ENCODE data around the gene TFPT. TPM values are rescaled to one million over a fixed set of nuclear protein-coding genes. Genes with fewer than 3 reads are reported as not detected.

TFPT gene
- total and polyA plus RNA-seq, 2 of the 4 experiments (the other 2 are of a cell fraction) = 7.9 to 17.1 TPM

Other genes with a start within 250 kb of the TFPT start
- gene MYADM, start 247.8 kb downstream of the TFPT start, total RNA-seq (2012; rRNA removed) = 4.8 and 5.3 TPM in 2 replicates
- gene MYADM, start 247.8 kb downstream of the TFPT start, polyA plus RNA-seq (2012; rRNA removed) = 96.1 and 112 TPM in 2 replicates
- not detected in 2 replicates for gene PRKCG, start 233.5 kb downstream of the TFPT start, total RNA-seq (2012; rRNA removed)
- 0.04 TPM in 1 of 2 replicates, not detected in the other for gene PRKCG, start 233.5 kb downstream of the TFPT start, polyA plus RNA-seq (2012; rRNA removed)
- under 0.01 and 0.36 TPM in 2 replicates for gene CACNG7, start 206.4 kb downstream of the TFPT start, total RNA-seq (2012; rRNA removed)
- 6.7 and 7.7 TPM in 2 replicates for gene CACNG7, start 206.4 kb downstream of the TFPT start, polyA plus RNA-seq (2012; rRNA removed)
- not detected in 2 replicates for gene CACNG8, start 152.7 kb downstream of the TFPT start, total RNA-seq (2012; rRNA removed)
- 0.09 and 0.15 TPM in 2 replicates for gene CACNG8, start 152.7 kb downstream of the TFPT start, polyA plus RNA-seq (2012; rRNA removed)
- not detected in 2 replicates for gene CACNG6, start 124.0 kb downstream of the TFPT start, total RNA-seq (2012; rRNA removed)
- gene CACNG6, start 124.0 kb downstream of the TFPT start, polyA plus RNA-seq (2012; rRNA removed) = not detected in 2 replicates
- not detected in 2 replicates for gene VSTM1, start 51.8 kb downstream of the TFPT start, total RNA-seq (2012; rRNA removed)
- not detected in 2 replicates for gene VSTM1, start 51.8 kb downstream of the TFPT start, polyA plus RNA-seq (2012; rRNA removed)
- not detected in 2 replicates for gene TARM1, start 34.3 kb downstream of the TFPT start, total RNA-seq (2012; rRNA removed)
- not detected in 2 replicates for gene TARM1, start 34.3 kb downstream of the TFPT start, polyA plus RNA-seq (2012; rRNA removed)
- not detected in 2 replicates for gene OSCAR, start 14.9 kb downstream of the TFPT start, total RNA-seq (2012; rRNA removed)
- 0.15 and 0.23 TPM in 2 replicates for gene OSCAR, start 14.9 kb downstream of the TFPT start, polyA plus RNA-seq (2012; rRNA removed)
- 7.9 and 24.7 TPM in 2 replicates for gene NDUFA3, start 12.8 kb downstream of the TFPT start, total RNA-seq (2012; rRNA removed)
- 85.0 and 104 TPM in 2 replicates for gene NDUFA3, start 12.8 kb downstream of the TFPT start, polyA plus RNA-seq (2012; rRNA removed)
- gene PRPF31, start 97 bp upstream of the TFPT start, total RNA-seq (2012; rRNA removed) = 66.1 and 66.9 TPM in 2 replicates
- gene PRPF31, start 97 bp upstream of the TFPT start, polyA plus RNA-seq (2012; rRNA removed) = 54.7 and 65.4 TPM in 2 replicates
- gene CNOT3, start 22.1 kb upstream of the TFPT start, total RNA-seq (2012; rRNA removed) = 5.4 and 10.6 TPM in 2 replicates
- 19.9 and 26.7 TPM in 2 replicates for gene CNOT3, start 22.1 kb upstream of the TFPT start, polyA plus RNA-seq (2012; rRNA removed)
- 2.7 and 5.0 TPM in 2 replicates for gene LENG1, start 44.1 kb upstream of the TFPT start, total RNA-seq (2012; rRNA removed)
- 5.3 and 6.1 TPM in 2 replicates for gene LENG1, start 44.1 kb upstream of the TFPT start, polyA plus RNA-seq (2012; rRNA removed)
- 0.28 and 0.72 TPM in 2 replicates for gene TMC4, start 57.5 kb upstream of the TFPT start, total RNA-seq (2012; rRNA removed)
- gene TMC4, start 57.5 kb upstream of the TFPT start, polyA plus RNA-seq (2012; rRNA removed) = 1.1 and 1.3 TPM in 2 replicates
- 9.2 and 11.3 TPM in 2 replicates for gene MBOAT7, start 73.9 kb upstream of the TFPT start, total RNA-seq (2012; rRNA removed)
- gene MBOAT7, start 73.9 kb upstream of the TFPT start, polyA plus RNA-seq (2012; rRNA removed) = 121 and 137 TPM in 2 replicates
- 32.1 and 34.4 TPM in 2 replicates for gene TSEN34, start 75.7 kb upstream of the TFPT start, total RNA-seq (2012; rRNA removed)
- 69.4 and 85.4 TPM in 2 replicates for gene TSEN34, start 75.7 kb upstream of the TFPT start, polyA plus RNA-seq (2012; rRNA removed)
- gene RPS9, start 85.2 kb upstream of the TFPT start, total RNA-seq (2012; rRNA removed) = 1,531 and 2,225 TPM in 2 replicates
- 2,323 and 2,588 TPM in 2 replicates for gene RPS9, start 85.2 kb upstream of the TFPT start, polyA plus RNA-seq (2012; rRNA removed)
- gene LILRB3, start 107.3 kb upstream of the TFPT start, total RNA-seq (2012; rRNA removed) = not detected in 2 replicates
- not detected in 2 replicates for gene LILRB3, start 107.3 kb upstream of the TFPT start, polyA plus RNA-seq (2012; rRNA removed)
- not detected in 2 replicates for gene LILRA6, start 127.1 kb upstream of the TFPT start, total RNA-seq (2012; rRNA removed)
- not detected in 2 replicates for gene LILRA6, start 127.1 kb upstream of the TFPT start, polyA plus RNA-seq (2012; rRNA removed)
- gene LILRB5, start 141.6 kb upstream of the TFPT start, total RNA-seq (2012; rRNA removed) = not detected in 2 replicates
- not detected in 2 replicates for gene LILRB5, start 141.6 kb upstream of the TFPT start, polyA plus RNA-seq (2012; rRNA removed)
- gene LILRB2, start 165.5 kb upstream of the TFPT start, total RNA-seq (2012; rRNA removed) = not detected in 2 replicates
- gene LILRB2, start 165.5 kb upstream of the TFPT start, polyA plus RNA-seq (2012; rRNA removed) = not detected in 2 replicates
- not detected in 2 replicates for gene LILRA5, start 197.5 kb upstream of the TFPT start, total RNA-seq (2012; rRNA removed)
- gene LILRA5, start 197.5 kb upstream of the TFPT start, polyA plus RNA-seq (2012; rRNA removed) = not detected in 2 replicates
- not detected in 2 replicates for gene LILRA4, start 223.5 kb upstream of the TFPT start, total RNA-seq (2012; rRNA removed)
- not detected in 2 replicates for gene LILRA4, start 223.5 kb upstream of the TFPT start, polyA plus RNA-seq (2012; rRNA removed)
- not detected in 2 replicates for gene LAIR1, start 249.3 kb upstream of the TFPT start, total RNA-seq (2012; rRNA removed)
- gene LAIR1, start 249.3 kb upstream of the TFPT start, polyA plus RNA-seq (2012; rRNA removed) = not detected in 2 replicates

All from IMR-90 (cell line).